ENCODE measurements around the gene SCRG1.

The SCRG1 gene

DNA sequence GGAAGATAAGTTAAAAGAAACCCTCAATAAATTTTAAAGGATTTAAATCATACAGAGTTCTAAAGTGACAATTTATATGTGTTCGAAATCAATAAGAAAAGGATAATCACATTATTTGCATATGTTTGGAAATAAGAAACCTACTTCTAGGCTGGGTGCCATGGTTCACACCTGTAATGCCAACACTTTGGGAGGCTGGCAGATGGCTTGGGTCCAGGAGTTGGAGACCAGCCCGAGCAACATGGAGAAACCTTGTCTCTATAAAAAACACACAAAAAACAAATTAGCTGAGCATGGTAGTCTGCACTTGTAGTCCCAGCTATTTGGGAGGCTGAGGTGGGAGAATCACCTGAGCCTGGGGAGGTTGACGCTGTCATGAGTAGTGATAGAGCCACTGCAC is 36.2 kb downstream of the SCRG1 start:
- Histone ChIP-seq H3K4me3 (ENCODE audit: insufficient read length, low read depth) (no peak overlapping the region), H3K9me3 (ENCODE audit: insufficient read depth, low read length) (no peaks in the 10 kb centered on the region), H3K27me3 (ENCODE audit: insufficient read depth, insufficient read length) (no peaks in the 10 kb centered on the region), H3K9ac (ENCODE audit: insufficient read length, low read depth) (no peak overlapping the region), H3K4me1 (ENCODE audit: insufficient read depth, insufficient read length) (no peaks in the 10 kb centered on the region), H3K36me3 (ENCODE audit: insufficient read depth, insufficient read length, low read length) (no peaks in the 10 kb centered on the region)
- TF ChIP-seq YY1 (IDR thresholded peaks at IDR 0.05; ENCODE audit: insufficient read depth, insufficient read length) (no peak), SUZ12 (IDR thresholded peaks at IDR 0.05; ENCODE audit: extremely low read depth, insufficient read depth, insufficient read length) (no peak), ZNF274 (IDR thresholded peaks at IDR 0.05; ENCODE audit: low read depth, low read length) (no peak)
- no peak for DNase-seq (ENCODE audit: low read depth, low spot score)

DNA sequence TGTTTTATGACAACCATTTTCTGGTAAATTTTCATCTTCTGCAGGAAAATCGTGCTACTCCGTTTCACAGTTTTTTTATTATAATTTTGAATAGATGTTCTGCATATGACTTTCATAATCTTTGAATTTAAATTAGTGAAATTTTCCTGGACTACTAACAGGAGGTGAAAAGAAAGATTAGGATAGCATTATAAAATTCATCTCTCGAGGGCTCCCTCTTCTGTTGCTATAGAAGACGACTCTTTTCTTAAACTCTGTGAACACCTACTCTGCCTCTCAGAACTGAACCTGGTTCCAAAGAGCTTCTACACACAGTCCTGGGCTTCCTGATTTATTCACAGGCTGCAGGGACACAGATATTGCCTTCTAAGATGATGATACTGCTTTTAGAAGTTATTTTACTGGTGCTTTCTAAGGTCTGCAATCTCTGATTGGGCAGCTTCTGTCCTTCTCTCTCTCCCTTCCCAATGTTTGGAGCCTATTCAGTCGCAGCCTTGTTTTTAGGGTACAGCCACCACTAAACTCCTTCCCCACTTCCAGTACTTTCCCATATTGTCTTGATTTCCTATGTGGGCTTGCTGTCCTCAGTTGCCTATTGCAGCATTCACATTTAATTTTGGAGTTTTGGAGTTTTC is 38.2 kb downstream of the SCRG1 start:
- no peaks in the 10 kb centered on the region for H3K36me3 ChIP-seq (ENCODE audit: insufficient read depth, insufficient read length, low read length)
- no peaks in the 10 kb centered on the region for H3K9me3 ChIP-seq (ENCODE audit: insufficient read depth, low read length)
- H3K4me1 ChIP-seq (ENCODE audit: insufficient read depth, insufficient read length), result no peaks in the 10 kb centered on the region
- no peaks in the 10 kb centered on the region for H3K27me3 ChIP-seq (ENCODE audit: insufficient read depth, insufficient read length)
- no peak for TF ChIP-seq YY1 (IDR thresholded peaks at IDR 0.05; ENCODE audit: insufficient read depth, insufficient read length)
- TF ChIP-seq ZNF274 (IDR thresholded peaks at IDR 0.05; ENCODE audit: low read depth, low read length), result no peak
- no peak for TF ChIP-seq SUZ12 (IDR thresholded peaks at IDR 0.05; ENCODE audit: extremely low read depth, insufficient read depth, insufficient read length)
- H3K4me3 ChIP-seq (ENCODE audit: insufficient read length, low read depth), result no peak overlapping the region
- H3K9ac ChIP-seq (ENCODE audit: insufficient read length, low read depth), result no peak overlapping the region
- no peak for DNase-seq (ENCODE audit: low read depth, low spot score)

DNA sequence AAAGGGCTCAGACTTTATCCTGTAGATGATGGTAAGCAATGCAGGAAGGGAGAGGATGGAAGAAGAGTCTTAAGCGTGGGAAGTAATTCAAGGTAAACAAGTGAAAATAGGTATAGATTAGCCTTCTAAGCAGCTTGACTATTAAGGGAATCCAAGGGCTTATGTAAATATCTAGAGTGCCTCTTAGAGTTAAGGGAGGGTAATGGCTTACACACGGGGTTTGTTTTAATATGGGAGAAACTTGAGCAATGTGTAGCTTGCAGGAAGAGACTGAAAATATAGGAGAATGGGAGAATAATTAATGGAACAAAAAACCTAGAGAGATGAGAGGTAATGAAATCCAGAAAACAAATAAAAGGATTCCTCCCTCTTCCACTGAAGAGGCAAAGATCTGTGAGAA is 41.0 kb downstream of the SCRG1 start:
- Histone ChIP-seq H3K27me3 (ENCODE audit: insufficient read depth, insufficient read length) (no peaks in the 10 kb centered on the region), H3K9ac (ENCODE audit: insufficient read length, low read depth) (no peak overlapping the region), H3K9me3 (ENCODE audit: insufficient read depth, low read length) (no peaks in the 10 kb centered on the region), H3K4me3 (ENCODE audit: insufficient read length, low read depth) (no peak overlapping the region), H3K4me1 (ENCODE audit: insufficient read depth, insufficient read length) (no peaks in the 10 kb centered on the region), H3K36me3 (ENCODE audit: insufficient read depth, insufficient read length, low read length) (no peaks in the 10 kb centered on the region)
- DNase-seq (ENCODE audit: low read depth, low spot score), result no peak
- no peak for TF ChIP-seq ZNF274 (IDR thresholded peaks at IDR 0.05; ENCODE audit: low read depth, low read length)
- TF ChIP-seq YY1 (IDR thresholded peaks at IDR 0.05; ENCODE audit: insufficient read depth, insufficient read length), result no peak
- TF ChIP-seq SUZ12 (IDR thresholded peaks at IDR 0.05; ENCODE audit: extremely low read depth, insufficient read depth, insufficient read length), result no peak

DNA sequence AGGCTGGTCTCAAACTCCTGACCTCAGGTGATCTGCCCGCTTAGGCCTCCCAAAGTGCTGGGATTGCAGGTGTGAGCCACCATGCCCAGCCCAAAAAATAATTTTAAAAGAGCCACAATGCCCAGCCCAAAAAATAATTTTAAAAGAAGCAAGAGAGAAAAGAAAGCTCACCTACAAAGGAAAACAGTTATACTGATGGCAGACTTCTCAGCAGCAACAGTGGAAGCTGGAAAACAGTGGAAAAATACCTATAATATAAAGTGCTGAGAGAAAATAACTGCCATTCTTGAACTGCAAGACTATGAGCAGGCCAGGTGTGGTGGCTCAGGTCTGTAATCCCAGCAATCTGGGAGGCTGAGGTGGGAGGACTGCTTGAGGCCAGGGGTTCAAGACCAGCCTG is 51.4 kb downstream of the SCRG1 start:
- TF ChIP-seq ZNF274 (IDR thresholded peaks at IDR 0.05; ENCODE audit: low read depth, low read length) (no peak), YY1 (IDR thresholded peaks at IDR 0.05; ENCODE audit: insufficient read depth, insufficient read length) (no peak), SUZ12 (IDR thresholded peaks at IDR 0.05; ENCODE audit: extremely low read depth, insufficient read depth, insufficient read length) (no peak)

DNA sequence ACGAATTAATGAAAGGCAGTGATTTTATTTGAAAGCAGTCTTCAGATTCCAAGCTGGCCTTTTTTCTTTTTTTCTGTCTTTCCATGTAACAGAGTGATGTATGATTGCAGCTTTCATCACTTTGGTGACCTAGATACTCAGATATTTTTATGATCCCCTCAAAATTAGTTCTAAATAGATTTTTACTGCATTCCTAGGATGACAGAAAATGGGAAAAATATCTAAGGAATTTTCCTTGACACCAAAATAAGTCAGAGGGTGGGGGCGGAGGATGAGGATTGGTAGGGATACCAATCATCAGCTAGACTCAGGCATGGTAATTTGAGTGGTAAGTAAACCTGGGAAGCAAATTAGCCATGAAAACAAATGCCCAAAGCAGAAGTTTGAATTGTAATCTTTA is 52.8 kb downstream of the SCRG1 start:
- no peaks in the 10 kb centered on the region for H3K27me3 ChIP-seq (ENCODE audit: insufficient read depth, insufficient read length)
- TF ChIP-seq ZNF274 (IDR thresholded peaks at IDR 0.05; ENCODE audit: low read depth, low read length), result no peak
- TF ChIP-seq YY1 (IDR thresholded peaks at IDR 0.05; ENCODE audit: insufficient read depth, insufficient read length), result no peak
- no peak for TF ChIP-seq SUZ12 (IDR thresholded peaks at IDR 0.05; ENCODE audit: extremely low read depth, insufficient read depth, insufficient read length)
- no peaks in the 10 kb centered on the region for H3K9me3 ChIP-seq (ENCODE audit: insufficient read depth, low read length)
- no peak for DNase-seq (ENCODE audit: low read depth, low spot score)
- no peak overlapping the region for H3K9ac ChIP-seq (ENCODE audit: insufficient read length, low read depth)
- no peaks in the 10 kb centered on the region for H3K36me3 ChIP-seq (ENCODE audit: insufficient read depth, insufficient read length, low read length)
- no peaks in the 10 kb centered on the region for H3K4me1 ChIP-seq (ENCODE audit: insufficient read depth, insufficient read length)
- H3K4me3 ChIP-seq (ENCODE audit: insufficient read length, low read depth), result no peak overlapping the region

More for the DNA sequence above, 51.4 kb downstream of the SCRG1 start:
- Histone ChIP-seq H3K9me3 (ENCODE audit: insufficient read depth, low read length) (no peaks in the 10 kb centered on the region), H3K36me3 (ENCODE audit: insufficient read depth, insufficient read length, low read length) (no peaks in the 10 kb centered on the region), H3K4me1 (ENCODE audit: insufficient read depth, insufficient read length) (no peaks in the 10 kb centered on the region), H3K9ac (ENCODE audit: insufficient read length, low read depth) (no peak overlapping the region), H3K27me3 (ENCODE audit: insufficient read depth, insufficient read length) (no peaks in the 10 kb centered on the region), H3K4me3 (ENCODE audit: insufficient read length, low read depth) (no peak overlapping the region)
- no peak for DNase-seq (ENCODE audit: low read depth, low spot score)

DNA sequence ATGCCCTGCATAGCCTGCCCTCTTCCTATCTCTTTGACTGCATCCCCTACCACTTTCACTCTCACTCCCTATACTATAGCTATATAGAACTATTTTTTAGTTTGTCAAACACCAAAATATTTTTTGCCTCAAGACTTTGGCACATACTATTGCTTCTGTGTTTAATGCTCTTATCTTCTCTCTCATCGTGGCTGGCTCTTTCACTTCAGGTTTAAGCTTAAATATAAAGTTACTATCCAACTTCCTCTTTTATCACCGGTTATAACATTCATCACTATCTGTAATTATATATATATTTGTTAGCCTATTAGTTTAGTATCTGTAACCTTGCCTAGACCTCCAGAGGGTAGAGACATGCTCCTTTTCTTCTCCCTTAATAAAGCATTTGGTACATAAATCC is 53.3 kb downstream of the SCRG1 start:
- Histone ChIP-seq H3K36me3 (ENCODE audit: insufficient read depth, insufficient read length, low read length) (no peaks in the 10 kb centered on the region), H3K9me3 (ENCODE audit: insufficient read depth, low read length) (no peaks in the 10 kb centered on the region), H3K9ac (ENCODE audit: insufficient read length, low read depth) (no peak overlapping the region), H3K4me3 (ENCODE audit: insufficient read length, low read depth) (no peak overlapping the region), H3K4me1 (ENCODE audit: insufficient read depth, insufficient read length) (no peaks in the 10 kb centered on the region), H3K27me3 (ENCODE audit: insufficient read depth, insufficient read length) (no peaks in the 10 kb centered on the region)
- DNase-seq (ENCODE audit: low read depth, low spot score), result no peak
- no peak for TF ChIP-seq SUZ12 (IDR thresholded peaks at IDR 0.05; ENCODE audit: extremely low read depth, insufficient read depth, insufficient read length)
- no peak for TF ChIP-seq ZNF274 (IDR thresholded peaks at IDR 0.05; ENCODE audit: low read depth, low read length)
- no peak for TF ChIP-seq YY1 (IDR thresholded peaks at IDR 0.05; ENCODE audit: insufficient read depth, insufficient read length)

DNA sequence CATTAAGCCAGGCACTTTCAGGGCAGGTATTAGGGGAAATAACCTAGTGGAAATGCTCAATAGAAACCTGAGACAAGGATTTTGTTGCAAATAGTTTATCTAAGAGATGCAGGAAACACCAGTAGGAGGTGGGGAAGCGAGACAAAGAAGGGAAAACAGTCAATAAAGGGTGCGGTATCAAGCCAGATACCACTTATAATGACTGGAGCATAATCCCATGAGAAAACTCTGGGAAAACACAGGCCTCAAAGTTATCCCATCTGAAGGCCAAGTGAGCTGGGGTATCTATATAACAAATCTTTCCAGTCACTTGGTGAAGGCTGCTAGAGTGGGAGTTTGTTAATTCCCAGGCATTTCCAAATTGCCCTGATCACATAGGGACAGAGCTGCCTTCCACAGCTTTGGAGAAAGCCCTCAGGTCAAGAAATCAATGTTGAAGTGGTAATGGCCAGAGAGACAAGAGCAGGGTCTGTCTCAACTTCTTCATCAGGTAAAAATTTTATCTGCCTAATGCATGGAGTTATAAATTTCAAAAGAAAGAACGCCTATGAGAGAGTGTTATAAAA is 55.0 kb downstream of the SCRG1 start:
- Histone ChIP-seq H3K9me3 (ENCODE audit: insufficient read depth, low read length) (no peaks in the 10 kb centered on the region), H3K4me1 (ENCODE audit: insufficient read depth, insufficient read length) (no peaks in the 10 kb centered on the region), H3K27me3 (ENCODE audit: insufficient read depth, insufficient read length) (no peaks in the 10 kb centered on the region), H3K9ac (ENCODE audit: insufficient read length, low read depth) (no peak overlapping the region), H3K36me3 (ENCODE audit: insufficient read depth, insufficient read length, low read length) (no peaks in the 10 kb centered on the region), H3K4me3 (ENCODE audit: insufficient read length, low read depth) (no peak overlapping the region)
- no peak for DNase-seq (ENCODE audit: low read depth, low spot score)
- TF ChIP-seq YY1 (IDR thresholded peaks at IDR 0.05; ENCODE audit: insufficient read depth, insufficient read length), result no peak
- no peak for TF ChIP-seq ZNF274 (IDR thresholded peaks at IDR 0.05; ENCODE audit: low read depth, low read length)
- TF ChIP-seq SUZ12 (IDR thresholded peaks at IDR 0.05; ENCODE audit: extremely low read depth, insufficient read depth, insufficient read length), result no peak

All from NT2/D1 (cell line).